HTERT RPE-1 (cell line): Measurements from ENCODE around the gene SERPINE1.
"Not testable (repeated sequence)": the region's sequence is repeated elsewhere in the genome, so short reads cannot be mapped to it uniquely, and the experiment has no call there.

ENCODE experiments used
- in situ Hi-C: fragments of 300-500 bp; cut with MboI; formaldehyde crosslinking; loops from 4 replicates; pipeline ENCODE4 v1.14.3; 2020; ENCODE audit warnings: low sequenced_read_pairs

Gene SERPINE1

DNA sequence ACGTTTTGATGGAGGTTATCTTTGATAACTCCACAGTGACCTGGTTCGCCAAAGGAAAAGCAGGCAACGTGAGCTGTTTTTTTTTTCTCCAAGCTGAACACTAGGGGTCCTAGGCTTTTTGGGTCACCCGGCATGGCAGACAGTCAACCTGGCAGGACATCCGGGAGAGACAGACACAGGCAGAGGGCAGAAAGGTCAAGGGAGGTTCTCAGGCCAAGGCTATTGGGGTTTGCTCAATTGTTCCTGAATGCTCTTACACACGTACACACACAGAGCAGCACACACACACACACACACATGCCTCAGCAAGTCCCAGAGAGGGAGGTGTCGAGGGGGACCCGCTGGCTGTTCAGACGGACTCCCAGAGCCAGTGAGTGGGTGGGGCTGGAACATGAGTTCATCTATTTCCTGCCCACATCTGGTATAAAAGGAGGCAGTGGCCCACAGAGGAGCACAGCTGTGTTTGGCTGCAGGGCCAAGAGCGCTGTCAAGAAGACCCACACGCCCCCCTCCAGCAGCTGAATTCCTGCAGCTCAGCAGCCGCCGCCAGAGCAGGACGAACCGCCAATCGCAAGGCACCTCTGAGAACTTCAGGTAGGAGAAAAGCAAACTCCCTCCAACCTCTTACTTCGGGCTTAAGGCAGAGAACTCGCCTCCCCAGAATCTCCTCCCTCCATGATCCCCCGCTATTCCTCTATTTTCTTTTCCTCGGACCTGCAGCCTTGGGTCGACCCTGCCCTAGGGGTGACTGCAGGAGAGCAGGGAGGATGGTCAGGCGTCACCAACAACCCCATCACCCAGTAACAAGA lies at the start of gene SERPINE1:
SERPINE1 (plus strand) TSS at position 454 of the 809 bp plus-strand sequence. CDS start 1,290 bp downstream, outside the sequence.
- in situ Hi-C loops = no loop called here

DNA sequence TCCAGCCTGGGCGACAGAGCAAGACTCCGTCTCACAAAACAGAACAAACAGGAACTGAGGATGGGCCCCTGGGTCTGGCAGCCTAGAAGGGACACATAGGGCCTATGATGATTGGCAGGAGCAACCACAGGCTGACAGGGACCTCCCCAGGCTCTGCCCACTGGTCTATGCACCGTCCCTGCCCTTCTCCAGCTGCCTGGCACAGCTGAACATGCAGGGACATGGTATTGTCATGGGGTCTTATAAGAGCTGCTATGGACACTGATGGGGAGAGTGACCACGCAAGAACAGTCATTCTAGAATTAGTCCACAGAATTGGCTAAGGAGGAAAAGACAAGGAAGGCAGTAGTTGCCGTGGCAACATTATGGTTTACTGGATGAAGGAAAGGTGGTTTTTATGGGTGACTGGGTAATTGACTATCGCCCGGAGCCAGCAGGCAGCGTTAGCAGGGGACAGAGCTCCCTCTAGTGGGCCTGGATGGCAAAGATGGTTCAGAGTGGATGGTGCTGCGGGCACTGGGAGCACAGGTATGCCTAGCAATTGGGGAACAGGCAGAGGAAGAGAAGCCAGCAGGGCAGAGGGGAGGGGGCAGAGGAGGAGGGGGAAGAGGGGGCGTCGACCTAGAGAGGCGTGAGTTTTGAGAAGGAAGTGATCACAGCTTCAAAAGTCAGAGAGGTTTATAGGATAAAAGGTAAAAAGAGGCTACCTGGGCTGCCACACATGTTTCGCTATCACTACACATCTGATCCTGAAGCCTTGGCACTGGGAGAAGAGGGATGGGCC lies 49.4 kb upstream of the SERPINE1 start:
- in situ Hi-C loops = no loop called here

GRCh38 chr7:101081432-101081831 lies 45.5 kb upstream of the SERPINE1 start:
- in situ Hi-C loops = no loop called here

DNA sequence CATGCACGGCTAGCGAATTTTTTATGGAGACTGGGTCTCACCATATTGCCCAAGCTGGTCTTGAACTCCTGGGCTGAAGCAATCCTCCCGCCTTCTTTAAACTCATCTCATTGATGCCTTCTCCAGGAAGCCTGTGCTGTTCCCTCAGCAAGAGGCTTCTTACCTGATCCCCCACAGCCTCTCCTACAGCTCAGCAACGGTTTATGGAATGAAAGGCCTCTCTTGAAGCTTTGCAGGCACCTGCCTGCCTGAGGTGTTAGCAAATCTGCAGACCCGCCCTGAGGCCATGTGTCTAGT lies 42.1 kb upstream of the SERPINE1 start:
- in situ Hi-C loops = no loop called here

GRCh38 chr7:101085162-101085964 lies 41.5 kb upstream of the SERPINE1 start, which contains the start of gene TRIM56:
TSS of gene TRIM56 (plus strand) at chr7:101085481. CDS start at chr7:101087313, 1,832 bp downstream.
- in situ Hi-C loops = no loop called here

DNA sequence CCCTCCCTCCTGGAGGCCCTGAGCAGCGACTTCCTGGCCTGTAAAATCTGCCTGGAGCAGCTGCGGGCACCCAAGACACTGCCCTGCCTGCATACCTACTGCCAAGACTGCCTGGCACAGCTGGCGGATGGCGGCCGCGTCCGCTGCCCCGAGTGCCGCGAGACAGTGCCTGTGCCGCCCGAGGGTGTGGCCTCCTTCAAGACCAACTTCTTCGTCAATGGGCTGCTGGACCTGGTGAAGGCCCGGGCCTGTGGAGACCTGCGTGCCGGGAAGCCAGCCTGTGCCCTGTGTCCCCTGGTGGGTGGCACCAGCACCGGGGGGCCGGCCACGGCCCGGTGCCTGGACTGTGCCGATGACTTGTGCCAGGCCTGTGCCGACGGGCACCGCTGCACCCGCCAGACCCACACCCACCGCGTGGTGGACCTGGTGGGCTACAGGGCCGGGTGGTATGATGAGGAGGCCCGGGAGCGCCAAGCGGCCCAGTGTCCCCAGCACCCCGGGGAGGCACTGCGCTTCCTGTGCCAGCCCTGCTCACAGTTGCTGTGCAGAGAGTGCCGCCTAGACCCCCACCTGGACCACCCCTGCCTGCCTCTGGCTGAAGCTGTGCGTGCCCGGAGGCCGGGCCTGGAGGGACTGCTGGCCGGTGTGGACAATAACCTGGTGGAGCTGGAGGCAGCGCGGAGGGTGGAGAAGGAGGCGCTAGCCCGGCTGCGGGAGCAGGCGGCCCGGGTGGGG lies 39.4 kb upstream of the SERPINE1 start:
- in situ Hi-C loops = no loop called here

- in situ Hi-C loops = no loop called here
Measured at GRCh38 chr7:101088069-101088425, 38.9 kb upstream of the SERPINE1 start.

DNA sequence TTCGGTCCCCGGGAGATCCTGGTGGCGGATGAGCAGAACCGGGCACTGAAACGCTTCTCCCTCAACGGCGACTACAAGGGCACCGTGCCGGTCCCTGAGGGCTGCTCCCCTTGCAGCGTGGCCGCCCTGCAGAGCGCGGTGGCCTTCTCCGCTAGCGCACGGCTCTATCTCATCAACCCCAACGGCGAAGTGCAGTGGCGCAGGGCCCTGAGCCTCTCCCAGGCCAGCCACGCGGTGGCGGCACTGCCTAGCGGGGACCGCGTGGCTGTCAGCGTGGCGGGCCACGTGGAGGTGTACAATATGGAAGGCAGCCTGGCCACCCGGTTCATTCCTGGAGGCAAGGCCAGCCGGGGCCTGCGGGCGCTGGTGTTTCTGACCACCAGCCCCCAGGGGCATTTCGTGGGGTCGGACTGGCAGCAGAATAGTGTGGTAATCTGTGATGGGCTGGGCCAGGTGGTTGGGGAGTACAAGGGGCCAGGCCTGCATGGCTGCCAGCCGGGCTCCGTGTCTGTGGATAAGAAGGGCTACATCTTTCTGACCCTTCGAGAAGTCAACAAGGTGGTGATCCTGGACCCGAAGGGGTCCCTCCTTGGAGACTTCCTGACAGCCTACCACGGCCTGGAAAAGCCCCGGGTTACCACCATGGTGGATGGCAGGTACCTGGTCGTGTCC lies 37.9 kb upstream of the SERPINE1 start:
- in situ Hi-C loops = no loop called here

GRCh38 chr7:101089876-101090275 lies 37.0 kb upstream of the SERPINE1 start:
- in situ Hi-C loops = no loop called here

- in situ Hi-C loops = not testable (repeated sequence)
Measured at GRCh38 chr7:101092266-101092905, 34.5 kb upstream of the SERPINE1 start.

- in situ Hi-C loops = no loop called here
Measured at GRCh38 chr7:101093906-101094305, 33.0 kb upstream of the SERPINE1 start.

DNA sequence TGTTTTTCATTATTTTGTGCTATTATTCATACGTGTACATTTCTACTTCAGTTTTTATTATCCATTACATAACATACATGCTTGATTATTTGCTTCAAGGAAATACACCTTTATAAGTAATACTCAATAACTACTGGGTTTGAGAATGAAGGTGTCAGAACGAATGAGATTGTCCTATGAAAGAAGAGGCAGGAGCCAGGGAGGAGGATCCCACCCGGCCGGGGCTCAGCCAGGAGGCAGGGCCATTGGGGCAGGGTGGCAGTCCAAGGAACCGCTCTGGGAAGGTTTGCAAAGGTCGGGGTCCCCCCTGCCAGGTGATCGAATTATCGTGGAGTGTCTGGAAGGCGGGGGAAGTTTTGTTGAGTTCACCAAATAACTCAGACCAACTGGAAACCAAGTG lies 32.5 kb upstream of the SERPINE1 start:
- in situ Hi-C loops = no loop called here

DNA sequence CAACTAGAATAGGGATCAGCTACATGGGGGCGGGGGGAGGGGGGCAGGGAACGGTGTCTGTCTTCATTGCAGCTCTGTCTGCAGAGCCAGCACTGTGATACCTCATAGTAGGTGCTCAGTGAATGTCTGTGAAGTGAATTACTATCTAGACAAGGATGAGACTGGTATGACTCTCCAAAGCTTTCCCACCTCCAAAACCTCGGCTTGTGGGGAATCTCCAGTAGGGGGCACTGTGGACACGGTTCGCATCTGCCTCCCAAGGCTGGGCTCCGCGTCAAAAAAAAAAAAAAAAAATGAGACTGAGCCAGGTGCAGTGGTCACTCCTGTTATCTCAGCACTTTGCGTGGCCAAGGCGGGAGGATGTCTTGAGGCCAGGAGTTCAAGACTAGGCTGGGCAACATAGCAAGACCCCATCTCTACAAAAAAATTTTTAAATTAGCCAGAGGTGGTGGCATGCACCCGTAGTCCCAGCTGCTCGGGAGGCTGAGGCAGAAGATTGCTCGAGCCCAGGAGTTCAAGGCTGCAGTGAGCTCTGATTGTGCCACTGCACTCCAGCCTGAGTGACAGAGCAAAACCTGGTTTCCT lies 32.0 kb upstream of the SERPINE1 start:
- in situ Hi-C loops = no loop called here

- in situ Hi-C loops = no loop called here
Measured at GRCh38 chr7:101096331-101096956, 30.5 kb upstream of the SERPINE1 start.

DNA sequence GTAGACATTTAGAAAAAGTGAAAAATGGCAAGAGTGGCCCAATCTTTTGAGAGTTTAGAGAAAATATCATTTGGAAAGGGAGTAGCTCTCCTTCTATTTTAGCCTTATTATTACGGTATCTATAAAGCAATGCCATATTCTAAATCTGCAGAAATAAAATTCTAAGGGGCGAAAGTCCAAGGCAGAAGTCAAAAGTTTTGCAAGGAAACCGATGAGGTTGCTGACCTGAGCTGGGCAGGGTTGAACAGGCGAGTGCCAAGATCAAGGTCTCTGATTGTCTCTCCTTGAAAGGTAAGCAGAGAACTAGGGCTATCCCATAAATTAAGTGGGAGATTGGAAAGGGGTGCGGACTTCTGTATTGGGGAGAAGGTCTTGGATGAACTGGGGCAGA lies 30.0 kb upstream of the SERPINE1 start:
- in situ Hi-C loops = no loop called here

GRCh38 chr7:101097561-101097960 lies 29.3 kb upstream of the SERPINE1 start:
- in situ Hi-C loops = no loop called here

GRCh38 chr7:101099969-101100781 lies 26.7 kb upstream of the SERPINE1 start:
- in situ Hi-C loops = no loop called here
